EH (cell line): ENCODE results near the gene APRT.

ENCODE experiments used
- DNase-seq: peaks from one replicate; pipeline ENCODE4 v3.0.0-alpha.2; 2015; ENCODE audit warnings: low read depth

APRT gene

DNA sequence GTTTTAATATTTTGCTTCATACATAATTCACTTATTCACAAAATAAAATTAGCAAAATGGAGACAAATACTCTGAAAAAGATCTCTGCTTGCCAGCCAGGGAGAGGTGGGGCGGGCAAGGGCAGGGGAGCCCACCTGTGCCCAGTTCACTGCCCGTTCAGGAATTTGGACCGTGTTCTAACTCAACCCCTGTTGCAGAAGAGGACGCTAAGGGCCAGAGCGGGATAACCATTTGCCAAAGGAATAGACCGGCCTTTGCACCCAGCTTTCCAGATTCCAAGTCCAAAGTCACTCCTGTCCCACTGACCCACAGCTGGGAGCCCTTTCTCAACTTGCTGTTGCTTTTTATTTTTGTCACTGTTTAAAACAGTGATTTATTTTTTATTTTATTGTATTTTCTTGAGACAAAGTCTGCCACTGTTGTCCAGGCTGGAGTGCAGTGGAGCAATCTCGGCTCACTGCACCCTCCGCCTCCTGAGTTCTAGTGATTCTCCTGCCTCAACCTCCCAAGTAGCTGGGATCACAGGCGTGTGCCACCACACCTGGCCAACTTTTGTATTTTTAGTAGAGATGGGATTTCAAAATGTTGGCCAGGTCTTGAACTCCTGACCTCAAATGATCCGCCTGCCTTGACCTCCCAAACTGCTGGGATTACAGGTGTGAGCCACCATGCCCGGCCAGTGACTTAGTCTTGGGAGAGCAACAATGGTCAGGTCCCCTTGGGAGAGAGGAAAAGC lies 24.0 kb downstream of the APRT start:
- no peak for DNase-seq

DNA sequence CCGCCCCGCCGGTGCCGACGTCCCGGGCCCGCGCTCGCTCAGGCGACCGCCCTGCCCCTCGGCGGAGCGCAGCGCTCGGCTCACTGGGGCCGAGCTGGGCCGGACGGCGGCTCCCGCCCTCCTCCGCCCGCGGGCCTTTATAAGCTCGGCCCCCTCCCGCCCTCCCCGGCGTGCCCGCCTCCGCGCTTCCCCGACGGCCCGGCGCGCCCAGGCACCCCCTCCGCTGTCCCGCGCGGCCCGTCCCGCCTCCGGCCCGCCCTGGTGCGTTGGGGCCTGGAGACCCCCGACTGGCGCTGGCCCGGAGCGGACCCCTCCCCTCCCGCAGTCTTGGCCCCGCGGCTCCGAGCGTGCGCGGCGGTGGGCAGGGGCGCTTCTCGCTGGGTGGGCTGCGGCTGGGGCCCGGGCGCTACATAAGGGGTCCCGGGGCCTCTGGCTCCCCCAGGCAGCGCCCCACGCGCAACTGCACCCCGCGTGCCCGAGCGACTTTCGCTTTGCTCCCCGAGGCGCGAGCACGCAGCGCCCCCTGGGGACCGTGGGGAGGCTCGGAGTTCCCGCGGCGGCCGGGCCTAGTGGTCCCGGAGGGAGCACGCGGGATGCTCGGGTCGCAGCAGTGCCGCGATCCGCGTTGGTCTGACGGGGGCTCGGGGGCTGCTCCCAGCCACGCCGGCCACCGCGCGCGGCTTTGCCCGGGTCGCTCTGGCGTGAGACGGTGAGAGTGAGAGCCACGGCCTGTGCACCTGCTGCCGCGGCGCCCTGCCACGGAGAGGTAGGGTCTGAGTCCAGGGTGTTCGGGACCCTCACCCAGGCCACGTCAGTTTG lies 26.4 kb downstream of the APRT start, which contains the start of gene PIEZO1:
TSS of gene PIEZO1 (minus strand) at position 115 of the 819 bp plus-strand sequence. CDS start 256 bp downstream, outside the sequence.
- peak; percentile 67 for DNase-seq

DNA sequence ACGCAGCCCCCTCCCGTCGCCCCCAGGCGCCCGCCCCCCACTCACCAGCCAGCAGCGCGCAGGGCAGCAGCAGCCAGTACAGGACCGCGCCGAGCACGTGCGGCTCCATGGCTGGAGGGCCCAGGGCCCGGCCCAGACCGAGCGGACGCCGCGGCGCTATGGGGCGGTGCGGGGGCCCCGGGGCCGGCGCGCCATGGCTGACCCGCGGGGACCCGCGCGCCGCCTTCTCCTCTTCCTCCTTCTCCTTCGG lies 26.9 kb downstream of the APRT start:
- DNase-seq, result no peak

DNA sequence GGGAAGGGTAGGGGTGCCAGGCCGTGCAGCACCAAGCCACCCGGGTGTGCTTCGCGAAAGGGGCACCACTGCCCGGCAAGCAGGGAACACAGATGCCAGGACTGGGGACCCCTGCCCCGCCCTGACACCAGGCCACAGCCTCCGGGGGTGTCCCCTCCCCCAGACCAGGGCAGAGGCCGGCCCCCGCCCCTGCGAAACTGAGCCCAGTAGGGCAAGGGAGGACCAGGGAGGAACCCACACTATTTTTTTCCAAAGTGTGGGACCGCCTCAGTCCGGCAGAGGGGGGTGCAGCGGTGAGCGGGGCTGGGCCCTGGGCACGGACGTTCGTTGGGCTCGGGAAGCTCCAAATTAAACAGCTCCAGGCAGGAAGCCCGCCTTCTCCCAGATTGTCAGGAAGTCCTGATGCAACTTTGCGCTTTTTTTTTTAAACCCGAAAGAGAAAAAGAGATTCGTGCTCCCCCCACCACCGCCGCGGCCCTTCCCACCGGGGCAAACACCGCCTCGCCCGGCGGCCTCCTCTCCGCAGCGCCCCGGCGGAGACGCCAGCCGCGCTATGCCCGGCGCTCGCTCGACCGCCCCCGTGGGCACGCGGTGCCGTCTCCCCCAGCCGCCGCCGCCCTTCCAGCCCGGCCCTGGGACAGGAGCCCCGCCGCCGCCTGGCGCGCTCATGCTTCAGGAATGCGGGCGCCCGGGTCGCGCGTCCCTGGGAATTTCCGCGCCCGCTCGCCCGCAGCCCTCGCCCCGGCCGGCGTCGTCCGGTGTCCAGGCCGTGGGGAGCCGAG lies 27.5 kb downstream of the APRT start:
- DNase-seq, result peak; percentile 88

DNA sequence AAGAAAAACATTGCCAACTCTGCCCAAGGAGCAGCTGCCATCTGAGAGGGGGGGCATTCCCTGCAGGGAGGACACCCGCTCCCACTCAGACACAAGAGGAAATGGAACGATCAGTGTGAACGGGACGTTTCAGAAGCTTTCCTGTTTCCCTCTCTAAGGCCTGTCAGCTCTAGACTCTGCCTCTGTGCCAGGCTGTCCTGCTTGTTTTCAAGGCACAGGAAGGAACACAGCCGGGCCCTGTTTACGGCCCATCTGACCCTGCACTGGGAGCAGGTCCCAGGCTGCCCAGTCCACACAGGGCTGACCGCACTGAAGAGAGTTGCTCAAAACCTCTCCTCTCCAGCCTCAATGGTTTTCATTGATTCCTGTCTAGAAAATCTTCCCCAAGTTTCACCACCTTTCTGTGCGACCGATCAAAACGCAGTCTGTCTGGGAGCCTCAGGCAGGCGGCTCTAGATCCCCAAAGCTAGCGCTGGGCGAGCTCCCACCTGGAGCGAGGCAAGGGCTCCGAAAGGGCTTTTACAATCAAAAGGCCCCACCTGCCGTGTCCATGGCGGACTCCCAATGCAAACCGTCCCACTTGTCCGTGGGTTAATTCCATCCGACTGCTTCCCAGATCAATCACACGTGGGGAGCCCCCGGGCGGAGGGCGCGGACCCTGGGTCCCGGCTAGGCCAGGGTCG lies 28.2 kb downstream of the APRT start:
- peak; percentile 59 for DNase-seq

DNA sequence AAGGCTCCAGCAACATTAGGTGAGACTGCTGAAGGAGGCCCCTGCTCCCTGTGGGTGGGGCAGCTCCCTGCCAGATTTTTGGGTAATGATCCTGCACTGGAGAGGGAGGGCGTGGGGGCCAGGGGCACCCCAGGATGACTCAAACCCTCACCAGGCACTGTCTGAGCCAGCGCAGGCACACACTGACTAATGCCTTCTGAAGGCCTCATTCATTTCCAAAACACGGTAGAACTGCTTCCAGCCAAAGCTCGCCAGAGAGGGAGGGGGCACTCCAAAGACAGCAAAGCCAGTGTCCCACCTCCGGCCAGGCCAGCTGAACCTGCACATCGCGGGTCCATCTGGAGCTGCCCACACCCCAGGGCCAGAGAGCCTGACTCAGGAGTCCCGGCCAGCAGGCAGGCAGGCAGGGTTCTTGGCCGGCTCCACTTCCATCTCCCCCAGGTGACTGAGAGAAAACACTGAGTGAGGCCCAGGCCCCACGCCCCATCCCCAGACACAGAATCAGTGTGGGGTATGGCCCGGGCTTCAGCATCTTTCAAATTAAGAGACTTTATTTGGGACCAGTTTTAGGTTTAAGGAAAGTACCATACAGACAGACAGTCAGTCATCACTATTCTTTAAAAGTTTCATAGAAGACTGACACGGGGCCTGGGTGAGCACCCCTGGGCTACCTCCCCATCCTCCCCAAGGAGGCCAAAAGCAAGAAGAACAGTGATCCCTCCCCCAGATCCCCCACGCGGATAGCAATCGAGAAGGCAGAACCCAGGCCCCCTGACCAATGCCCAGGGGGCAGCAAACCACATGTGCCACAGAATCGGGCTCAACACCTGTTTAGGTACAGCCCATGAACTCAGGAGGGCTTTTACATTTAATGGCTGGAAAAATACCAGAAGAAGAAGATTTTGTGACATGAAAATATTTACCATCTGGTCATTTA lies 29.0 kb downstream of the APRT start:
- DNase-seq, result peak; percentile 78

DNA sequence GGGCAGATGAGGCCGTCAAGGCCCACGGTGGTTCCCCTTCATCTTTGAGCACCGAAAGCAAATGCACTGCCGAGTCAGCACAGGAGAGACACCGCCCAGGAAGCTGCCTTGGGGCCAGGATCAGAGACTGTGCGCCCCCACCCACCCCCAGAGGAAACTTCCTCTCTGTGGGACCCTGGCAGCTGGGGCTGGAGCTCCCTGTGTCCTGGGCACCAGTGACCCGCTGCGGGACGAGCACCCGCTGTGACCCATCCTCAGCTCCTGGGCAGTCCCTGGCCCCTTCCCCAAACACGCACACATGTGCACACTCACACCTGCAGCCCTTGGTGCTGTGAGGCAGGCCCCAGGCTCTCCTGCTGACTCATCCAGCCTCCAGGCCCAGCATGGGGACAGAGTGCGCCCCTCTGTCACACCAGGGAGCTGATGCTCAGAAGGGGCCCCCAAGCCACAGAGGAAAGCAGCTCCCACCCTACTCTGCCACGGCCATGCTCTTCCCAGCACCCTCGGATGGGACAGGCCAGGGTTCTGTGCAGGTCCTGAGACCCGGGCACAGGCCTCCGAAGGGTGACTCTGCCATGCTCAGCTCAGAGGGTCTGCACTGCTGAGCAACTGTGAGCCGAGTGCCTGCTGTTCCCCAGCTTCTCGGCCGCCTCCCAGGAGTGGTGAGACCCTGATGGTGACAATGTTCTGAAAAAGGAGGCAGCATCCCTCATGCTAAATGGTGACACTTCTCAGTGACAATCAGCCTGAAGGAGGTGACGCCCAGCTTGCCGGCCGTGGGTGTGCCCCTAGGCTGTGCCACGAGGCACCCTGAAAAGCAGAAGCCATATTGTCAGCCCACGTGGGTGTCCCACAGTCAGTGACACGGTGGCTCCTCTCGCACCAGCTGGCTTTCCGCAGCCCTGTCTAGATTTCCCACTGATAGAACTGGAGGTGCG lies 30.3 kb downstream of the APRT start:
- DNase-seq, result no peak

DNA sequence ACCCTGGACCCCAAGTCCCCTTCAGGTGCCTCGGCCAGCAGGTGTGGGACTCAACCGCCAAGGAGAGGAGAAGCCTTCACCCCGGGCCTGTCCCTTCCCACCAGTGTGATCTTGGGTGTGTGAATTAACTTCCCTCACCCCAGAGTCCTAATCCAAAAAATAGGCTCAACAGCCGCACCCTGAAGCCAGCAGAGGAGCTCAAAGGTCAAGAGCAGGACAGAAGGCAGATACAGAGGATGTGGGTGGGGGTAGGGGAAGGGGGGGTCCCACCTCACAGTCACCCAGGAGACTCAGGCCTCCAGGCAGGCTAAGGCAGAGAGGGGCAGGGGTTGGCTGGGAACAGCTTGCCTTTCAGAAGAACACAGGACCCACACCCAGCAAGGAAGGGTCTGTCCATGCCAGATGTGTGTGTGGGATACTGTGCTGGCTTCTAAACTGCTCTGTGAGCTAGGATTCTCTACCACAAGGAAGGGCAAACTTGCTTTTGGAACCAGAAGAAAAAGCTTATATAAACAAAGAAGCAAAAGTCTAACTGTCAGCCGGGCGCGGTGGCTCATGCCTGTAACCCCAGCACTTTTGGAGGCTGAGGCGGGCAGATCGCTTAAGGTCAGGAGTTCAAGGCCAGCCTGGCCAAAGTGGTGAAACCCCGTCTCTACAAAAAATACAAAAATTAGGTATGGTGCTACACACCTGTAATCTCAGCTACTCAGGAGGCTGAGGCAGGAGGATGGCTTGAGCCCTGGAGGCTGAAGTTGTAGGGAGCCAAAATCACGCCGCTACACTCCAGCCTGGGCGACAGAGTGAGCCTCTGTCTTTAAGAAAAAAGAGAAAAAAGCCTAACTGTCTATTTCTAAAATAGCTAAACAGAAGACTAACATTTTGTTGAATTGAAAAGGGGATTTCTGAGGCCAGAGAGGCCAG lies 31.3 kb downstream of the APRT start:
- DNase-seq, result no peak

DNA sequence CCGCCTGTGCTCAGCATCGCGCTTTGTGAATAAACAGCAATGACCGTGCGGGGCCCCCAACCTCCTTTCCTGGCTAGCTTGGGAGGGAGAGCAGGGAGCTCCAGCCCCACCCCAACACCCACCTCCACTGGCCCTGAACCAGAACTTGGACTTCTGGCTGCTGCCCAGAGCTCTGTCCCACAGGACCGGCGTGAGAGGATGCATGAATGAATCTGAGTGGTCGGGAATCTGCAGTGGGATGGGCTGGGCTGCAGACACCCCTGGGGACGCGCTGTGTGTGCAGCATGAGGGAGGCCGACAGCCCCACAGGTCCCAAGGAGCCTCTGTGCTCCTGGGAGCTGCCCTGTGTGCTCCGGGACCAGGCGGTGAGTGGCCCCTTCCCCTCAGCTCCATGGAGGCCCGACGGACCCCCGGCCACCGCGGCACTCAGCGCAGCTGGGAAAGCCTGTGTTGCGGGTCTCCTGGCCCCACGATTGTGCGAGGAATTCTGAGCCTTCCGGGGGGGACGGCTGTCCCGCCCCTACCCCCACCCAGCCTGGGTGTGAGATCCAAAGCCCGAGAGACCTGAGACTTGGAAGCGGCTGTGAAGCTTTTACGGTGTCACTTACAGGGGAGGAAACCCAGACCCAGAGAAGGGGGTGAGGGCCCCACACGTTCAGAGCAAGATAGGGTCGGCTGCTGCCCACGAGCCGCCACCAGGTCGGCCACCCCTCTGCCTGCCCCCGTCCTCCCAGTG lies 32.2 kb downstream of the APRT start:
- no peak for DNase-seq

DNA sequence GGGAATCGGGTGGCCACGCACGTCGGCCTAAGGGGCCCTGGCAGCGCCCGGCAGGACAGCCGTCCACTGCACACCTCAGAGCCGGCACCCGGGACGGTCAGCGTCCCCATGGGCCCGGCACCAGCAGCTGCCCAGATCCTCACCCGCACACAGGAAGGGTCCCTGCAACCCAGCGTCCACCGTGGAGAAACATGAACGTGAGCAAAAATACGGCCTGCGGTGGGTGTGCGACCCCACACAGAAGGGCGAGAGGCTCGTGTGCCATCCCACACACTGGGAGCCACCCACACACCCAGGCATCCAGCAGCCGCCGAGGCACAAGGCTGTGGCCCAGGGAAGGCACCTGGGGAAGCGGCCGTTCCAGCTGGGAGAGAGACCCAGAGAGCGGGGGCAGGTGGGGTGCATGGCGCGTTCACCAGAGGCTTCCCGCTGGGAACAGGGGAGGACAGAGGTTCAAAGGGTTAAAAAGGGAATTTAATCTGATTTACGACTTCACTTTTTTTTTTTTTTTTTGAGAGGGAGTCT lies 33.1 kb downstream of the APRT start:
- no peak for DNase-seq

DNA sequence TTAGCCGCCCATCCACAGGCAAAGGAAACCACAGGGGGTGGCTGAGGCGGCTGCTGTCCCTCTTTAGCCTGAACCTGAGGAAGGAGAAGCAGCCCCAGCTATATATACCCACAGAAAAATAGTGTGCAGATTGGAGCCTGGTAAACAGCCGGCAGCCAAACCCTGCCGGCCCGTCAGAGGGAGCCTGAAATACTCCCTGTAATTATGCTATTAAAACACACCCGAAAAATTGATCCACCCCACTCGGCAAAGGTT lies 33.5 kb downstream of the APRT start:
- no peak for DNase-seq

DNA sequence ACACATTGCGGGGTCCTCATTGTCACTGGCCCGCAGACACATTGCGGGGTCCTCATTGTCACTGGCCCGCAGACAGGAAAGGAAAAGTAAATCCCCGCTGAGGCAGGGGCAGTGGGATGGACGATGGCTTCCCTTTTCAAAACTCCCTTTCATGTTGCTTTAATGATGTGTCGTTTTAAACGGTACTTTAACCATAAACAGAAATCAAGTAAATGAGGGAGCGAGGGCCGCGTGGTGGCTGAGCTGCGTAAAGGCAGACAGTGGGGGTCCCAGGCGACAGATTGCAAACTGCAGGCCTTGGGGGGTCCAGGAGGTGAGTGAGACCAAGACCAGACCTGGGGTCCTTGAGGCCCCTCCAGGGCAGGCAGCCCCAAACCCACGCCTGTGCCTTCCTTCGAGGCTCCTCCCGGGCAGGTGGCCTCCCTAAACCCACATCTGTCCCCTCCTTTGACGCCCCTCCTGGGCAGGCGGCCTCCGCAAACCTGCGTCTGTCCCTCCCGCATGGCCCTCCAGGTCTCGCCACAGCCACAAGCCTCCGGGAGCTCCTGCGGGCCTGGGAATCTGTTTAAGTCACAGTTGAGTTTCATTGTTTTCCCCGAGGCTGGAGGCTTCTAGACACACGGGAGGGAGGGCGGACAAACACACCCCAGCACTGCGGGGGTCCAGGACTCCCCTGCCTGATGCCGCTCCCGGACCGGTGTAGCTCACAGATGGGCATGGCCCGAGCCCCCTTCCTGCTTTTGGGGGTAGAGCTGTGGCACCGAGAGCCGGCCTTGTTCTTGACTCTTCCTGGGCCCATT lies 34.1 kb downstream of the APRT start:
- DNase-seq, result no peak

DNA sequence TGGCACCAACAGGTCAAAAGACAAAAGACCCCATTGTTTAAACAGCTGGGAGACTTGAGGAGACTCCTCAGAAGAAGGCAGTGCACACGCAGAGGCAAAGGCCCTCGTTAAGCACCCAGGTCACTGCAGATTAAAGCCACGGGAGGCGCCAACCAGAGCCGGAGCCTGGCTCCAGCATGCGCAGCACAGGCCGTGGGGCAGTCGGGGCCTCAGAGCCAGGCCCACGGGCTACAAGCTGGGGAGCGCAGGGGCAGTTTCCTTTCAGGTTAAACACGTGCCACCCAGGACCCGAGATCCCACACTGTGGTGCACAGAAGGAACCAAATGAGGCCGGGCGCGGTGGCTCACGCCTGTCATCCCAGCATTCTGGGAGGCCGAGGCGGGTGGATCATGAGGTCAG lies 35.9 kb downstream of the APRT start:
- DNase-seq, result no peak

DNA sequence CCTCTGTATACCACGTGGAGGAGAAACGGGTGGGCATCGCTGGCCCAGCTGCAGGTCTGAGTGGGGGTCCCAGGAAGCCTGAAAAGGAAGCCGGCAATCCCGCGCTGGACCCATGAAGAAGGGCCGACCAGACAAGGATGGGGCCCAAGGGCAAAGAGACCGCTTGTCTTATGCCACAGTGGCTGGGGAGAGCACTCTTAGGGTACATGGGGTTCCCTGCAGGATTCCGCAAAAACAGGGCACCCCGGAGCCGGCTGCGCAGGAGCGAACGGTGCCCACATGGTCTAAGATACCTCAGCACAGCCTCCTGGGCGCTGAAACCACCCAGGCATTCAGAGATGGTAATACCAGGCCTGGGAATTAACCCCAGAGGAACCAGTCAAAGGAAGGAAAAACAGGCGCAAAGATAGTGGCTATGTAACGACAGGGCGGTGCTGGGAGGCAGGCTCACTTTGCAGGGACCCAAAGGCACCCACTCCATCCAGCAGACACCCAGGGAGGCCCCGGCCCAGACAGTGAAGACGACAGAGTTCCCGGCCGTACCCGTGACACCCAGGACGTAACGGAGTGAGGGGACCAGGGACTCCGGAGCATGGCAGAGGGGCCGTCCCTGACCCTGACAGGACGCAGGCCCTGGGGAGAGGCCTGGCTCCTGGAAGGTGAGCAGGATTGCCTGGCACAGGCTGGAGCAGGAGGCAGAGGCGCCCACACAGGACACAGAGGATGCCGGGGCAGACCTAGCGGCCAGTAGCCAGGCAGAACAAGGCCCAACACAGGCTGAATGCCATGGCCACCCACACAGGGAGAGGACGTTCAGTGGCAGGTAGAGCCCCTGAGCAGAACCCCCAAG lies 37.0 kb downstream of the APRT start:
- no peak for DNase-seq

DNA sequence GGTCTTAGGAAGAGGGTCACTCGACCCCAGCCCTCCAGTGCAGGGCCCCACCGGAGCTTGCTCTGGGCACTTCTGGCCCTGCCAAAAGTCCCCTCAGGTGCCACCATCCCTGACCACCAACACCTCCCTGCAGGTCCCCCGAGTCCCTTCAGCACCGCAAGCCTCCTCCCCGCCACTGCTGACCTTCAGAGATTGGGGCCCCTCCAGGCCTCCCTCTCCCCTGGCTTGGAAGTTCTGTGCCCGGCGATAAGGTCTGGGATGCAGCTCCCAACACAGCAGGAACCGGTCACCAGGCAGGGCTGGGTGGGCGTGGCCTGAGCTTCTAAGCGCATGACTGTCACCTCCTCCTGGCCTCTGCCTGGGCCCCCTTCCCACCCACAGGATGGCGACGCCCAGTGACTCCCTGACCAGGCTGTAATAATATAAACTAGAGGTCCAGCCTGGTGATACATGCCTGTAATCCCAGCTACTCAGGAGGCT lies 37.9 kb downstream of the APRT start:
- peak; percentile 92 for DNase-seq
